ENCODE results near the gene PLCG1. TPM values are rescaled to one million over a fixed set of nuclear protein-coding genes. Genes with fewer than 3 reads are reported as not detected.

PLCG1 gene
- total RNA-seq, 1 donor from 2014 or later: 89.3 TPM

GRCh38 chr20:41222703-41223102 lies 85.4 kb downstream of the PLCG1 start:
- H3K36me3 ChIP-seq (ENCODE audit: control insufficient read depth, insufficient read depth, low read length): no peaks in the 10 kb centered on the region
- no peaks in the 10 kb centered on the region for H3K27me3 ChIP-seq (ENCODE audit: control insufficient read depth, insufficient read depth, low read length)
- no peak overlapping the region for H3K4me3 ChIP-seq (ENCODE audit: low read depth, low read length)
- DNase-seq (ENCODE audit: low read depth): no peak
- no peak for TF ChIP-seq CTCF (IDR thresholded peaks at IDR 0.05; ENCODE audit: insufficient read depth, low read length, poor library complexity, severe bottlenecking)

- Histone ChIP-seq H3K36me3 (ENCODE audit: control insufficient read depth, insufficient read depth, low read length) (no peaks in the 10 kb centered on the region), H3K4me3 (ENCODE audit: low read depth, low read length) (no peak overlapping the region), H3K27me3 (ENCODE audit: control insufficient read depth, insufficient read depth, low read length) (no peaks in the 10 kb centered on the region)
- DNase-seq (ENCODE audit: low read depth): no peak
- no peak for TF ChIP-seq CTCF (IDR thresholded peaks at IDR 0.05; ENCODE audit: insufficient read depth, low read length, poor library complexity, severe bottlenecking)
Observed at GRCh38 chr20:41223112-41223511, 85.8 kb downstream of the PLCG1 start.

- H3K4me3 ChIP-seq (ENCODE audit: low read depth, low read length): no peak overlapping the region
- H3K27me3 ChIP-seq (ENCODE audit: control insufficient read depth, insufficient read depth, low read length): no peaks in the 10 kb centered on the region
- no peak for TF ChIP-seq CTCF (IDR thresholded peaks at IDR 0.05; ENCODE audit: insufficient read depth, low read length, poor library complexity, severe bottlenecking)
- no peaks in the 10 kb centered on the region for H3K36me3 ChIP-seq (ENCODE audit: control insufficient read depth, insufficient read depth, low read length)
- DNase-seq (ENCODE audit: low read depth): no peak
Observed at GRCh38 chr20:41224281-41224680, 86.9 kb downstream of the PLCG1 start.

- H3K4me3 ChIP-seq (ENCODE audit: low read depth, low read length): no peak overlapping the region
- TF ChIP-seq CTCF (IDR thresholded peaks at IDR 0.05; ENCODE audit: insufficient read depth, low read length, poor library complexity, severe bottlenecking): no peak
- H3K36me3 ChIP-seq (ENCODE audit: control insufficient read depth, insufficient read depth, low read length): no peaks in the 10 kb centered on the region
- DNase-seq (ENCODE audit: low read depth): no peak
- no peaks in the 10 kb centered on the region for H3K27me3 ChIP-seq (ENCODE audit: control insufficient read depth, insufficient read depth, low read length)
Observed at GRCh38 chr20:41225091-41225490, 87.7 kb downstream of the PLCG1 start.

- H3K36me3 ChIP-seq (ENCODE audit: control insufficient read depth, insufficient read depth, low read length): no peaks in the 10 kb centered on the region
- DNase-seq (ENCODE audit: low read depth): no peak
- H3K27me3 ChIP-seq (ENCODE audit: control insufficient read depth, insufficient read depth, low read length): no peaks in the 10 kb centered on the region
- H3K4me3 ChIP-seq (ENCODE audit: low read depth, low read length): no peak overlapping the region
- no peak for TF ChIP-seq CTCF (IDR thresholded peaks at IDR 0.05; ENCODE audit: insufficient read depth, low read length, poor library complexity, severe bottlenecking)
Observed at GRCh38 chr20:41226426-41226825, 89.1 kb downstream of the PLCG1 start.

Other genes starting within 250 kb of the PLCG1 start
- 29.2 and 38.0 TPM in 2 replicates for gene TOP1, start 108.7 kb upstream of the PLCG1 start, total RNA-seq
- 7.6 and 9.0 TPM in 2 replicates for gene ZHX3, start 180.2 kb downstream of the PLCG1 start, total RNA-seq
- gene LPIN3, start 203.3 kb downstream of the PLCG1 start, total RNA-seq: 14.7 and 18.2 TPM in 2 replicates
- gene EMILIN3, start 229.3 kb downstream of the PLCG1 start, total RNA-seq: 0.42 and 0.62 TPM in 2 replicates

All from kidney epithelial cell (primary cell).